IPS-18c (cell line): ENCODE data around the gene ASXL1.
"Not testable (repeated sequence)": the region's sequence is repeated elsewhere in the genome, so short reads cannot be mapped to it uniquely, and the experiment has no call there.

Source experiments
- H3K4me3 ChIP-seq: 2 replicates; pipeline ENCODE4 v1.7.0; 2013; ENCODE audit warnings: low read depth, mild to moderate bottlenecking, low read length, moderate library complexity; ENCODE audit not compliant: insufficient read depth
- H3K9me3 ChIP-seq: one replicate; pipeline ENCODE4 v1.6.1; 2013; ENCODE audit warnings: mild to moderate bottlenecking, low read length, moderate library complexity; ENCODE audit not compliant: control insufficient read depth, insufficient read depth

The ASXL1 gene

DNA sequence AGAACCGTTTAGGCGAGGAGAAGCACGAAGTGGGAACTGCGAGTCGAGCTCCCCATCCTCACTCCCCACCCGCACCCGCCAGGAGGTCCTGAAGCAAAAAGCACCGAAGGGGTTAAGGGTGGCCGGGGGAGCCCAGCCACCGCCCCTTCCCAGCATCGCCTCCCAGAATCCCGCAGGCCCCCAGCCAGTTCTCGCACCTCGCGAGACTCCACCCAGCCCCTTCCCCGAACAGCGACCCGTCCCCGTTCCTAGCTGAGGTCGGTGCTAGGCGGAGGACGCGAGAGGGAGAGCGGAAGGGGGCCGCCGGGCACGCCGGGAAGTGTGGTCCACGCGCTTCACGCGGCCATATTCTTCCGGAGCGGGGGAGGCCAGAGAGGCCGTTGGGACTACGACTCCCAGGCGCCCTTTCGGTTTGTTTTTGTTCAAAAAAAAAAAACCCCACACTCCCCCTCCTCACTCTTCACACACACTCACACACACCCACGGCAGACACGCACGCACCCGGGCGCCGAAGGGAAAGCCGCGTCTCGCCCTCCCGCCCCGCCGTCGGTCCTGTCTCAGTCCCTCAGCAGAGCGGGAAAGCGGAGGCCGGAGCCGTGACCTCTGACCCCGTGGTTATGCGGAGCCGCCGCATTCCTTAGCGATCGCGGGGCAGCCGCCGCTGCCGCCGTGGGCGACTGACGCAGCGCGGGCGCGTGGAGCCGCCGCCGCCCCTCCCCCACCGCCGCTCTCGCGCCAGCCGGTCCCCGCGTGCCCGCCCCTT is at the start of gene ASXL1:
Gene ASXL1 (plus strand): TSS at position 463 of the 763 bp plus-strand sequence. CDS start 445 bp downstream, outside the sequence.
- no peaks in the 10 kb centered on the region for H3K9me3 ChIP-seq
- peak within 1 kb of the TSS; percentile 97 for H3K4me3 ChIP-seq

DNA sequence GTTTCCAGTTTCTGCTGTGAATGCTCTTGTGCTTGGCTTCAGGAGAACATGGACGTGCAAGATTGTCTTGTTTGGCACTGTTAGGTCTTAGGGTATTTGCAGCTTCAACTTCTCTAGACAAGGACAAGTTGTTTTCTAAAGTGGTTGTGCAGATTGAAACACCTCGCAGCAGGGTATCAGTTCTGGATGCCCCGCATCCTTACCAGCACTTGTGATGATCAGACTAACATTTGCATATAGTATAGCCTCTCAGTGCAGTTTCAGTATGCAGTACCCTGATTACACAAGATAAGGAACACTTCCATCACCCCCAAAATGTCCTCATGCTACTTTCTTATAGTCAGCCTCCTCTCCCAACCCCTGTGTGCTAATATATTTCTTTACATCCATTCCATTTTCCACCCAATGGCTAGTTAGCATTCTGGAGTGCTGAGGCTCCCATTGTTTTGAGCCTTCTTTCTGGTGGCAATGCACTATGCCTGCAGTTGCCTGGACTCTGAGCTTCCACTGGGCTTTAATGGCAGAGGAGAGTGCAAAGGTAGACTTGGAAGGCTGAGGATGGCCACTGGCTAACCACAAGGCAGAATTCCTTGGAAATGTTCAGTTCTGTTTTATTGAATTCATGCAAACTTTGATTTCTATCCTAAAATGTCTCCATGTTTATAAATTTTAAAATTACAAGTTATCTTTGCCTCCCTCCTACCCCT is 45.3 kb upstream of the ASXL1 start:
- no peak overlapping the region for H3K4me3 ChIP-seq

DNA sequence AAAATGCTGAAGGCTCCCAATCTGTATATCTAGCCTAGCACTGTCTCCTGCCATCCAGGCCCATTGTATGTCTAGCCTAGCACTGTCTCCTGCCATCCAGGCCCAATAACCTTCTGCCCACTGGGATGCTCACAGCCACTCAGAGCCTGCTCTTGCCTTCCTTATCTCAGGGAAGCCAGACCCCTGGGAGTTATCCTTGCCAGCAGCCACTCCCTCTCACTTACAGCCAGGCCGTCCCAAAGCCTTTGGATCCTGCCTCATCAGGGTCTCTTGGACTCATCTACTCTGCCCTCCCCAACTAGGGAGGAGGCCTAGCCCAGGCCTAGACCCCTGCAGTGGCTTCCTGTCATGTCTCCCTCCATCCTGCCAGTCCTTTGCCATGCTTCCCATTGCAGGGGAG is 43.4 kb upstream of the ASXL1 start:
- H3K4me3 ChIP-seq: no peak overlapping the region
- peaks cover 2% of the 10 kb centered on the region for H3K9me3 ChIP-seq

More for the DNA sequence above, 45.3 kb upstream of the ASXL1 start:
- no peaks in the 10 kb centered on the region for H3K9me3 ChIP-seq

DNA sequence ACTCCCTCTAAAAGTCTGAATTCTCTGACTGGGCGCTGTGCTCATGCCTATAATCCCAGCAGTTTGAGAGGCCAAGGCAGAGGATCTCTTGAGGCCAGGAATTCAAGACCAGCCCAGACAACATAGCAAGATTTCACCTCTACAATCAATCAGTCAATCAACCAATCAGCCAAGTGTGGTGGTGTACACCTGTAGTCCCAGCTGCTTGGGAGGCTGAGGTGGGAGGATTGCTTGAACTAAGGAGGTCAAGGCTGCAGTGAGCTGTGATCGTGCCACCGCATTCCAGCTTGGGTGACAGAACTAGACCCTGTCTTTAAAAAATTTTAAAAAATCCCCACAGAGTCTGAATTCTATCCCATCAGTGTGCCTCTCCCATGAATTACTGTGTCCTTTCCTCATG is 42.7 kb upstream of the ASXL1 start:
- peaks cover 2% of the 10 kb centered on the region for H3K9me3 ChIP-seq
- no peak overlapping the region for H3K4me3 ChIP-seq

DNA sequence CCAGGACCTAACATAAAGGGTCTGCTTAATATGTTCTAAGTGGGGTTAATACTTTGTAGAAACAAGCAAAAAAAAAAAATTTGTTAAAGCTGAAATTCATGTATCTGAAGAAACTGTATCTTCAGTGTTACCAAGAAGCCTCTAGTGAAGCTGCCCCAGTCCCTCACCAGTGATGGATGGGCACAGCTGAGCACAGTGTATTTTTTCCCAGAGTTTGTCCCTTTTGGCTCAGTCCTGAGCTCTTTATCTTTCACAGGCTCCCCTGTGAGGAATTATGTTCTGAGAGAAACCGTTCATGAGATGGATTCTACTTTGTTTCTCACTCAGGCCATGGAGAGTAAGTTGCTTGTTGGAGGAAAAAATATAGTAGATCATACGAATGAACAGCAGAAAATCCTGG is 42.2 kb upstream of the ASXL1 start:
- no peak overlapping the region for H3K4me3 ChIP-seq
- H3K9me3 ChIP-seq: peaks cover 2% of the 10 kb centered on the region

DNA sequence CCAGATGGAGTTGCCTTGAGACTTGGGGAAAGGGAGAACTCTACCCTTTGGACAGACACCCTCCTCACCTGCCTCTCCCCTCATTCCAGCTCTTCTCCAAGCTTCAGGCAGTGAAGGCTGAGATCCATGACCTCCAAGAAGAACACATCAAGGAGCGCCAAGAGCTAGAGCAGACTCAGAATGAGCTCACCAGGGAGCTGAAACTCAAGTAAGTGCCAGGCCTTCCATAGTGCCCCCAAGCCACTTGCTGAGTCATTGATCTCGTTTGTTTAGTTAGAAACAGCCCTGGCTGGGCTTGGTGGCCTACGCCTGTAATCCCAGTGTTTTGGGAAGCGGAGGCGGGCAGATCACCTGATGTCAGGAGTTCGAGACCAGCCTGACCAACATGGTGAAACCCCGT is 41.5 kb upstream of the ASXL1 start:
- Histone ChIP-seq H3K4me3 (no peak overlapping the region), H3K9me3 (peaks cover 2% of the 10 kb centered on the region)

DNA sequence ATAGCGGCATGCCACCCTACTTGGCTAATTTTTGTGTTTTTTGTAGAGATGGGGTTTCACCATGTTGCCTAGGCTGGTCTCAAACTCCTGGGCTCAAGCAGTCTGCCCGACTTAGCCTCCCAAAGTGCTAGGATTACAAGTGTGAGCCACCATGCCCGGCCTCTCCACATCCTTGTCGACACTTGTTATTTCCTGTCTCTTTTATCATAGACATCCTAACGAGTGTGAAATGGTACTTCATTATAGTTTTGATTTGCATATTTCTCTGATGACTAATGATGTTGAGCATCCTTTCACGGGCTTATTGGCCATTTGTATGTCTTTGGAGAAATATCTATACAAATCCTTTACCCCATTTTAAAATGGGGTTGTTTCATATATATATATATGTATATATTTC is 39.0 kb upstream of the ASXL1 start:
- Histone ChIP-seq H3K9me3 (peaks cover 2% of the 10 kb centered on the region), H3K4me3 (no peak overlapping the region)

DNA sequence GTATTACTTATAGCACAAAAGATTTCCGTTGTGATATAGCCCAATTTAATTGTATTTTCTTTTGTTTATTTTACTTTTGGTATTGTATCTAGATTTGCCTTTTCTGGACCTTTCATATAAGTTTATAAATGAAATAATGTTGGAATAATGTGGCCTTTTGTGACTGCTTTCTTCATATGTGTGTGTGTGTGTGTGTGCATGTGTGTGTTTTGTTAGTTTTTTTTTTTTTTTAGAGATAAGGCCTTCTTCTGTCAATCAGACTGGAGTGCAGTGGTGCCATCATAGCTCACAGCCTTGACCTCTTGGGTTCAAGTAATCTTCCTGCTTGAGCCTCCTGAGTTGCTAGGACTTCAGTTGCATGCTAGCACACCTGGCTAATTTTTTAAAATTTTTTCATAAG is 37.8 kb upstream of the ASXL1 start:
- no peak overlapping the region for H3K4me3 ChIP-seq
- peaks cover 2% of the 10 kb centered on the region for H3K9me3 ChIP-seq

DNA sequence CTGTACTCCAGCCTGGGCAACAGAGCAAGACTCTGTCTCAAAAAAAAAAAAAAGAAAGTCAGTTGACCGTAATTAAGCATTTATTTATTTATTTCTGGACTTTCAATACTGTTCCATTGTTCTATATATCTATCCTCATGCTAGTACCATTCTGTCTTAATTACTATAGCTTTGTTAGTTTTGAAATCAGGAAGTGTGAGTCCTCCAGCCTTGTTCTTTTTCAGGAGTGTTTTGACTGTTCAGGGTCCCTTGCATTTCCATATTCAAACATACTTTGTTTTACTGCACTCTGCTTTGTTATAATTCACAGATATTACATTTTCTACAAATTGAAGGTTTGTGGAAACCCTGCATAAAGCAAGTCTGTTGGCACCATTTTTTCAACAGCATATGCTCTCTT is 36.7 kb upstream of the ASXL1 start:
- peaks cover 2% of the 10 kb centered on the region for H3K9me3 ChIP-seq

DNA sequence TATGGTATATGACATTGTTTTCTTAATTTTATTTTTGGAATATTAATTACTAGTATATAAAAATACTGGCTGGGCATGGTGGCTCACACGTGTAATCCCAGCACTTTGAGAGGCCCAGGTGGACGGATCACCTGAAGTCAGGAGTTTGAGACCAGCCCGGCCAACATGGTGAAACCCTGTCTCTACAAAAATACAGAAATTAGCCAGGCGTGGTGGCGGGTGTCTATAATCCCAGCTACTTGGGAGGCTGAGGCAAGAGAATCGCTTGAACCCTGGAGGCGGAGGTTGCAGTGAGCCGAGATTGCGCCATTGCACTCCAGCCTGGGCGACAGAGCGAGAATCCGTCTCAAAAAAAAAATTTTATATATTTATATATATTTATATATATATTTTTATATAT is 35.9 kb upstream of the ASXL1 start:
- H3K4me3 ChIP-seq, H3K9me3 ChIP-seq: not testable (repeated sequence)

More for the DNA sequence above, 36.7 kb upstream of the ASXL1 start:
- no peak overlapping the region for H3K4me3 ChIP-seq

DNA sequence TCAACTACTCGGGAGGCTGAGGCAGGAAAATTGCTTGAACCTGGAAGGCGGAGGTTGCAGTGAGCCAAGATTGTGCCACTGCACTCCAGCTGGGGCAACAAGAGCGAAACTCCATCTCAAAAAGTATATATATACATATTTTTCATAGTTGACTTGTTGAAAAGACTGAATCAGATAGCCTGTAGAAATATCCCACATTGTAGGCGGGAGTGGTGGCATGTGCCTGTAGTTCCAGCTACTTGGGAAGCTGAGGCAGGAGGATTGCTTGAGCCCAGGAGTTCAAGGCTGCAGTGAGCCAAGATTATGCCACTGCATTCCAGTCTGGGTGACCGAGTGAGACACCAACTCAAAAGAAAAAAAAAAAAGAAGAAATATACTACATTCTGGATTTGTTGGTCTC is 34.4 kb upstream of the ASXL1 start:
- H3K4me3 ChIP-seq, H3K9me3 ChIP-seq: not testable (repeated sequence)

DNA sequence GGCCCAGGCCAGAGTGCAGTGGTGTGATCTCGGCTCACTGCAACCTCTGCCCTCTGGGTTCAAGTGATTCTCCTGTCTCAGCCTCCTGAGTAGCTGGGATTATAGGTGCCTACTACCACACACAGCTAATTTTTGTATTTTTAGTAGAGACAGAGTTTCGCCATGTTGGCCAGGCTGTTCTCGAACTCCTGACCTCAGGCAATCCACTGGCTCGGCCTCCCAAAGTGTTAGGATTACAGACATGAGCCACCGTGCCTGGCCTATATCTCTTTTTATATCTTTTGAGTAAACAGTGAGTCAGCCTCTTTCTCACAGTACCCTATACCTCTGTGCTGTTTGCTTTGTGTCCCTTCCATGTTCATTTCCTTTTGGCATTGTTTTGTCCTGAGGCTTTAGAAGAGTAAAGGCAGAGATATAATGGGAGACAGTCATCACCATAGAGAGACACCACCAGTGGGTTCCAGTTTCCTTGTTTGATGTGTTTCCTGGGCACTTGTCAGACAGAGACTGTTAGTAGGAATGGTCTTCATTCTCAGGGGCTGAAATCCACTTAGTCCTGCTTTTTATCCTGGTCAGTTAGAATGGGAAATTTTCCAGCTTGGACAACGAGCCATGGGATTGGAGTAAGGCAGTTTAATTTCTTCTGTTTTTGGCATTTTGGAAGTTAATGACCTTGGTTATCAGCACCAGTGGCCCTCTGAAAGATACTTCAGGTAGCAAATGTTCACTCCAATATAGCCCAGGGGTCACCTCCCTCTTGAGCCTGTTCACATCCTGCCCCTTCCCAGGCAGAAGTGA is 32.2 kb upstream of the ASXL1 start:
- Histone ChIP-seq H3K9me3 (no peaks in the 10 kb centered on the region), H3K4me3 (no peak overlapping the region)

DNA sequence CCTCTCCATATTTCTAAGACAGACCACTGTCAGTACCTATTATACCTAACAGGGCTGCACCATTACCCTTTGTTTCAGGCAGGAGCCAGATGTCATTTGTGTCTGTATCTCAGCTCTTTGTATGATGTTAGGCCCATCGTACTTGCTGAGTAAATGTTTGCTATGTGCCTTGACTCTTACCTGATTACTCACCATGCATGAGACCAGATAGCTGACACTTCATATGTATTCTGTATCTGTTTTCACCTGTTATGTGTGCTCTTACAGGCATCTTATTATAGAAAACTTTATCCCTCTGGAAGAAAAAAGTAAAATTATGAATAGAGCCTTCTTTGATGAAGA is 31.7 kb upstream of the ASXL1 start:
- Histone ChIP-seq H3K9me3 (no peaks in the 10 kb centered on the region), H3K4me3 (no peak overlapping the region)

DNA sequence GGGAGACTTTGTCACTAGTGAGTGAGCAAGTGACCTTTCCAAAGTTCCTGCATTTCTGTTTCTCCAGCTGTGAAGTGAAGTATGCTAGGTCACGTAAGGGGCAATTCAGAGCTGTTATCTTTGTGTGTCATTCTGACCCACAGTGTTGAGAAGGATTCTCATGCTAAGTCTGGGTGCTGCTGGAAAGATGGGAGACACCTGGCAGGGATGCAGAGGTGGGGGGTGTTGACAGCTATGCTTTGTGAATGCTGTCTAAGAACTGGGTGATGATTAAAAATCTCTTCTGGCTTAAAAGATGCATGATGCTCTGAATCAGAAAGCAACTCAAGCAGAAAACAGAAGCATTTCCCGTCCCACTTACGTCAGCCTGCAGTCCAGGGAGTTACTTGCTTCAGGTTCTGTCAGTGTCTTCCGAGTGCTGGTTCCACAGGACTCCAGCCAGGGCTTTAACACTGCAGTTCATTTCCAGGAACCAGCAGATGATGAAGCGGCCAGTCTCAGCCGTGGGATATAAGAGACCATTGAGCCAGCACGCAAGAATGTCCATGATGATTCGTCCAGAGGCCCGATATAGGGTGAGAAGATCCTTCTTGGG is 30.9 kb upstream of the ASXL1 start:
- Histone ChIP-seq H3K9me3 (no peaks in the 10 kb centered on the region), H3K4me3 (no peak overlapping the region)

DNA sequence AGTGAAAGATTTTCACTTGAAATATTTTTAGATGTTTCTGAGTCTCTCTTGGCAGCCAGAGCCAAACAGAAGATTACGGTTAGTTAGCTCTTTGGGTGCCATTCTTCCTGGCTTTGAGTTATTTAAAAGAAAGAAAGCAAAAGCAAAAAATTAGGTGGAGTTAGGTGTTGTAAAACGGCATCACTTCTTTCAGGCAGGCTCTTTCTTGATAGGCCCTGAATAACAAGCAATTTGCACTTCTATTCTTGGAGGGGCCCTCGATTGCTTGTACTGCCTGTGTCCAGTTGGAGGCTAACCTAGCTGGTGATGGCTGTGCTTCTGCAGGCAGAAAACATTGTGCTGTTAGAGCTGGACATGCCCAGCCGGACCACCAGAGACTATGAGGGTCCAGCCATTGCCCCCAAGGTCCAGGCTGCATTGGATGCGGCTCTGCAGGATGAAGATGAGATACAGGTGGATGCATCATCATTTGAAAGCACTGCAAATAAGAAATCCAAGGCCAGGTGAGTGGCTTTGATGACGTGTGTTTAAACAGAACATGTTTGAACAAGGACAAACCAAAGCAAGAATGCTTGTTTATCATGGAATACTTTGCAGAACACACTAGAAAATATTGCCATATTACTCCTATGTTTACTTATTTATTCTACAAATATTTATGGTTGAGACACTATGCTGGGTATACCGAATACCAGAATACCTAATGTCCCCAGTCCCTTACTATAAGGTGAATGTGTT is 28.1 kb upstream of the ASXL1 start:
- Histone ChIP-seq H3K9me3 (no peaks in the 10 kb centered on the region), H3K4me3 (no peak overlapping the region)

DNA sequence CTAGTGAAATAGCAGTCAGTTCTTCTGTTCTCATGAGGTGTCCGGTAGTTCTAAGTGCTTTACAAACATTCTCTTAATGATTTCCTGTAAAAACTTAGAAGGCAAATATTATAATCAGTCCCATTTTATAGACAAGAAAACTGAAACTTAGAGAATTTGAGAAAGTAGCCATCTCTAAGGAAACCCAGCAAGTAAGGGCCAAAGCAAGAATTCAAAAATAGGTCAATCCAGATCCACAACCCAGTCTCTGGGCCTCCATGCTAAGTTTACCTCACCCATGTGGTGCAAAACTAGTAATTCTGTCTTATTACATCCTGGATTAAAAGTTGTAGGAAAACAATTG is 27.6 kb upstream of the ASXL1 start:
- H3K4me3 ChIP-seq: no peak overlapping the region
- H3K9me3 ChIP-seq: no peaks in the 10 kb centered on the region

DNA sequence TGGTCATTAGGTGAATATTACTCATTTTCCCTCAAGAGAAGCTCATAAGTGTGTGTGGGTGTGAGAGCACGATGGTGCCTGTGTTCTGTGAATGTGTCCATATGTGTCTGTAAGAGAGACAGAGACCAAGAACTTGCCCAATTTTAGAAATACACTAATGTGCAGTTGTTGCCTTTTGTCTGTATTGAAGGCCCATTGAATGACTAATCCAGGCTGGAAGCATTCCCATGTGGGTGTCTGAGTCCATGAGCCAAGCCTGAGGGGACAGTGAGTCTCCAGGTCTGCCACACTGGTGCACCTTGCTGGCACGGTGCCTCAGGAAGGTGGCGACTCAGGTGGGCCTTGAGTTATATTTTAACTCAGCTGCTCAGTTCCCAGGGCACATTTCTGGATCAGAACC is 25.5 kb upstream of the ASXL1 start:
- Histone ChIP-seq H3K4me3 (no peak overlapping the region), H3K9me3 (no peaks in the 10 kb centered on the region)
